ENCODE data around the gene COQ9.
"Not testable (repeated sequence)": the region's sequence is repeated elsewhere in the genome, so short reads cannot be mapped to it uniquely, and the experiment has no call there.

The COQ9 gene

DNA sequence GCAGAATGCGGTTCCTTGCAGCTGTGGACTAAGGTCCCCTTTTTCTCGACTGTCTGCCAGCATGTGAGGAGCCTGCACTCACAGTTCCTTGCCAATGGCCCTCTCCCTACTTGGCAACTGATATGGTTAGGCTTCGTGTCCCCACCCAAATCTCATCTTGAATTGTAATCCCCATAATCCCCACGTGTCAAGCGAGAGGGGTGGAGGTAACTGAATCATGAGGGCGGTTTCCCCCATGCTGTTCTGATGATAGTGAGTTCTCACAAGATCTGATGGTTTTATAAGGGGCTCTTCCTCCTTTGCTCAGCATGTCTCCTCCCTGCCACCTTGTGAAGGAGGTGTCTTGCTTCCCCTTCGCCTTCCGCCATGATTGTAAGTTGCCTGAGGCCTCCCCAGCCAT is 20.0 kb upstream of the COQ9 start:
- DNase-seq (ENCODE audit: low read depth in 3 of 3), result no peak

GRCh38 chr16:57427824-57428223 is 19.5 kb upstream of the COQ9 start:
- no peak for DNase-seq (ENCODE audit: low read depth in 3 of 3)

- DNase-seq (ENCODE audit: low read depth in 3 of 3), result no peak
Observed at GRCh38 chr16:57430955-57431354, 16.3 kb upstream of the COQ9 start.

DNA sequence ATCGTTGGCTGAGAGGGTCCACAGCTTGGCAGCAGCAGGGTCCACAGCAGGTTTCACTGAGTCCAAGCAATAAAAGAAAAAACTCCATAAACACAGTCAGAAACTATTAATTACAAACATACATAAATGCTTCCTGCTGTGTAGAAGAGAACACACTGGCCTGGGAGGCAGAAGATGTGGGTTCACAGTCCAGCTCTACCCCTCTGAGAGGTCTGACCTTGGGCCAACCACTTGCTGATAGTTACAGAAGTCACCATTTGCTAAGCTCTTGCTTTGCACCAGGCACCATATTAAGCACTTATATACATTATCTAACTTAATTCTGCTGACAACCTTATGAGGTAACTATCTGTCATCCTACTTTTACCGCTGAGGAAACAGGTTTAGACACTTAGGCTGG is 14.8 kb upstream of the COQ9 start:
- DNase-seq (ENCODE audit: low read depth in 3 of 3), result no peak

DNA sequence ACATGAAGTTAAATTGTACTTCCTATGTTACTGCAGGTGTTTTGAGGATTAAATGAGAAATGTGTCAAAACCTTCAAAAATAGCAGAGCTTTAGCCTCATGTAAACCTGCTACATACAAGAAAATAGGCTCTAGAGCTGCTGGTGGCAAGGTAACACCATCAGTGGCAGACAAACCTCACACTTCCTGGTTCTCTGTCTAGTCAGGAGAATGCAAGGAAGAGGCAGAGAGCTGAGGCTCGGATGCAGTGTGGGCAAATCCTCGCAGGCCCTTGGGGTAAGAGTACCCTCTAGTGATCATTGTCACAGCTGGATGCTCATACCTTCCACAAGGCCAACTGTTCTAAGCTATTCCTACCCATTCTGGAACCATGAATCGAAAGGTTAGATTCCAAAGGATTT is 14.3 kb upstream of the COQ9 start:
- no peak for DNase-seq (ENCODE audit: low read depth in 3 of 3)

GRCh38 chr16:57434003-57434402 is 13.3 kb upstream of the COQ9 start:
- DNase-seq (ENCODE audit: low read depth in 3 of 3), result no peak

DNA sequence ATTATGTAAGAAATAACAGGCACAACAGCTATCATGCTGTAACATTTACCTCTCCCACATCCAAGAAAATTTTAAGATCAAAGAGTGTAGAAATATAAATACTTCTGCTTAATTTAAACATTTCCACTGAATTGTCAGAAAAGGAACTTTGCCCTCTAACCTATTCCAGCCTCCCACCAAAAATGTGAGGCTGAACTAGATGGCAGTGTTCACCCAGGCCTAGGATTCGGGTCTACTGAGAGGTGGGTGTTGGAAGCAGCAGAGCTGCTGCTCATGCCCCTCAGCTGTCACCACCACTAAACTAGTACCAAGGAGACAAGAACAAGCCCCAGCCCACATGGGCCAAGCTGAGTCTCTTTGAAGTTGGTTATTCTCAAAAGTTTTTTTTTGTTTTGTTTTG is 11.4 kb upstream of the COQ9 start:
- no peak for DNase-seq (ENCODE audit: low read depth in 3 of 3)

DNA sequence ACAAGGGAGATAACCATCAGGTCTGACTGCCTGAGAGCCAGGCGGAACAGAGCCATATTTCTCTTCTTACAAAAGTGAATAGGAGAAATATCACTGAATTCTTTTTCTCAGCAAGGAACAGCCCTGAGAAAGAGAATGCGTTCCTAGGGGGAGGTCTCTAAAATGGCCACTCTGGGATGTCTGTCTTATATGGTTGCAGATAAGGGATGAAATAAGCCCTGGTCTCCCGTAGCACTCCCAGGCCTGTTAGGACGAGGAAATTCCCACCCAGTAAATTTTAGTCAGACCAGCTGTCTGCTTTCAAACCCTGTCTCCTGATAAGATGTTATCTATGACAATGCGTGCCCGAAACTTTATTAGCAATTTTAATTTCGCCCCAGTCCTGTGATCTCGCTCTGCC is 7.3 kb upstream of the COQ9 start:
- DNase-seq (ENCODE audit: low read depth in 3 of 3), result not testable (repeated sequence)

DNA sequence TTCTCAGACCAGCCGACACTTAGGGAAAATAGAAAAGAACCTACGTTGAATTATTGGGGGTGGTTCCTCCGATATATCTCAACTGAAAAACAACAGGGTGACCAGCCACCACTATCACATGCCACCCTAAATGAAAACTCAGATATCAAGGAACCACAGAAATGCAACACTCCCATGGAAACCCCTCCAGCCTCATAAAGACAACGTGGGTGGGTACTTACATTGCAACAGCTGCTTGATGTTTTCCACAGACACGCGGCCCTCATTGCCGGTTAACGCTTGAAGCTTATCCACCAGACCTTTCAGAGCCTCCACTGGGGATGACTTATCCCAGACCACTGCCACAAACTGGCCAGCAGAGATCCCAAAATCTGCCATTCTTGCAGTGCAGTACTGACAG is 6.7 kb upstream of the COQ9 start:
- DNase-seq (ENCODE audit: low read depth in 3 of 3), result not testable (repeated sequence)

GRCh38 chr16:57444711-57445110 is 2.6 kb upstream of the COQ9 start:
- no peak for DNase-seq (ENCODE audit: low read depth in 3 of 3)

GRCh38 chr16:57445510-57445909 is 1.8 kb upstream of the COQ9 start:
- DNase-seq (ENCODE audit: low read depth in 3 of 3), result no peak

GRCh38 chr16:57446531-57447185 is 621 bp upstream of the COQ9 start:
- peak in 2 of 3 experiments; percentile 8 to 21 for DNase-seq (ENCODE audit: low read depth in 3 of 3)

DNA sequence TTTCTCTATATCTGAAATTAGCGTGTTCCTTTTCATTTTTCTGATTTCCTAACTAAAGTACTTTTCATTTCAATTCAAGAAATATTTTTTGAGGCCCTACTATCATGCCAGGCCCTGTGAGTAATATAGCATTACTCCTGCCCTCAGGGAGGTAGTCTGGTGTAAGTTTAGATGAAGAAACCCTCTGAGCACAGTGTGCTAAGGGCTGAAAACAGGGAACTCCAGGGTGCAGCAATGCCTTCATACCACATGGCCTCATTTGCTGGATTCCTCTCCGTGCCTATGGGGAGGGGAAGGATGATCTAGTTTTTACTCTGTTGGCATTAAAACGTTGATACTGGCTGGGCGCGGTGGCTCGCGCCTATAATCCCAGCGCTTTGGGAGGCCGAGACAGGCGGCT is 4.7 kb downstream of the COQ9 start:
- no peak for DNase-seq (ENCODE audit: low read depth in 3 of 3)

GRCh38 chr16:57462209-57462977 is 15.1 kb downstream of the COQ9 start, which contains the start of gene POLR2C:
Gene POLR2C (plus strand): TSS chr16:57462679. CDS start chr16:57462725, 46 bp downstream.
- DNase-seq (ENCODE audit: low read depth in 3 of 3), result peak; percentile 82 to 88 (median 86)

GRCh38 chr16:57462978-57463362 is 15.7 kb downstream of the COQ9 start:
- DNase-seq (ENCODE audit: low read depth in 3 of 3), result no peak

- DNase-seq (ENCODE audit: low read depth in 3 of 3), result no peak
Observed at GRCh38 chr16:57464523-57464922, 17.2 kb downstream of the COQ9 start.

DNA sequence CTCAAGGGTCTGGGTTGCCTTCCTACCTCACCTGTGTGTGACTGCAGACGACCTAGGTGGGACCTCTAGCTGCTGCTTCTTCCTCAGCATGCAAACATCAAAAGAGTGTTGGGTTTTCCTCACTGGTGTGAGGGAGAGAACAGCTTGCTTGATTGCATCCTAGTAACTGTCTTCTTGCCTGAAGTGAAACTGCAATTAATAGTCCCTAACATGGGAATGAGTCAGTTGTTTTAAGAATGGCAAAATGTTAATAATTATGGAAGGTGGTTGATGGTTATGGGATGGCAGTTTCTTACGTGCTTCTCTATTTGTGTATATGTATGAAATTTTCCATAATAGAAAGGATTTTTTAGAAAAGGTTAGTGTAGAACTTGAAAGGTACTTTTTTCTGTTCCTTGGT is 21.1 kb downstream of the COQ9 start:
- DNase-seq (ENCODE audit: low read depth in 3 of 3), result no peak

DNA sequence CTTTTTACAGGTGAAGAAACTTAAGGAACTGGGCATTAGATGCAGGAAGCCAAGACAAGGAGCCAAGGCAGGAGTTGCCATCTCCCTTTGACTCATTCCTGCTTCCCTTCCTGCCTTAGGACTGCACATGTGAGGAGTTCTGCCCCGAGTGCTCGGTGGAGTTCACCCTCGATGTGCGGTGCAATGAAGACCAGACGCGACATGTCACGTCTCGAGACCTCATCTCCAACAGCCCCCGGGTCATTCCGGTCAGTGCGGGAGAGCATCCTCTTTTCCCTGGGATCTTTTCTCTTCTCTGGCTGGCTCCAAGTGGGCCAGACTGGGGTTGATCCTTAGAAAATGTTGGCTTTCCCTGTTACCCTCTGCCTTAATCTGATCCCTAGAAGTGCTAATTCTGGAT is 21.8 kb downstream of the COQ9 start:
- DNase-seq (ENCODE audit: low read depth in 3 of 3), result no peak

- DNase-seq (ENCODE audit: low read depth in 3 of 3), result no peak
Observed at GRCh38 chr16:57469917-57470470, 22.7 kb downstream of the COQ9 start.

DNA sequence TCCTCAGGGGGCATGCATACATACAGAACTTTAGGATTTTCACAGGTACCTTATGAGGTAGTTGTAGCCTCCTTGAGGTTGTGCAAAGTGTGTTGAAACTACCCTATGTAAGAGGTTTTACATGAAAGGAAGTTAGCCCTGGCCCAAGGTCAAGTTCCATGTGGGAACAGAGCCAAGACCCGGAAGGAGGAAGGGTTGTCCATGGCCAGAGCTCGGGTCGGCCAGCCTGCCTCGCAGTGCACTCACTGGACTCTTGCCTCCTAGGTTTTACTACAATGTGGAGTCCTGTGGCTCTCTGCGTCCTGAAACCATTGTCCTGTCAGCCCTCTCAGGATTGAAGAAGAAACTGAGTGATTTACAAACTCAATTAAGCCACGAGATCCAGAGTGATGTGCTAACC is 23.4 kb downstream of the COQ9 start:
- no peak for DNase-seq (ENCODE audit: low read depth in 3 of 3)

DNA sequence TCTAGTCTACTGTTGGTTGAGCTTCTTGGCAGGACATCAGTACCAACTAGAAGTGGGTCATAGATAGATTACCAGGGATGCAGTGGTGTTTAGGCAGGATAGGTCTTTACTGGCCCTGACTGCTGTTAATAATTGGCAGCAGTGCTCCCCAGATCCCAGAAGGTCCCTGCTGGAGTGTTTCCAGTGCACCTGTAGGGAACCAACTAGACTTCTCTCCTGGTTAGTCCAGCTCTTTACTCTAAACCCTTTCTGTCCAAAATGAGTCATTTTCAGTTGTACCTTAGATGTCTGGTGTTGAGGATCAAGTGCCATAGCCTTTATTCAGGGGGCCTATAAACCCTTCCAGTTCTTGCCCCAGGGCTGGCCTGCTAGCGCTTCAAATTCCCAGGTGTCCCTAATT is 23.9 kb downstream of the COQ9 start:
- DNase-seq (ENCODE audit: low read depth in 3 of 3), result no peak

- no peak for DNase-seq (ENCODE audit: low read depth in 3 of 3)
Observed at GRCh38 chr16:57471852-57472664, 24.8 kb downstream of the COQ9 start.
